Calu3 (cell line): ENCODE results near the gene RNF10. TPM values are rescaled to one million over a fixed set of nuclear protein-coding genes. Genes with fewer than 3 reads are reported as not detected.
A peak's percentile ranks its signal among the peaks of the same experiment; 100 is the strongest.

Experiments
- BruUV-seq: library from RNA; stranded (reverse); fragments of 400-500 nt; replicated peaks from 2 replicates; lab custom pipeline; 2021; lab: Mats Ljungman, UMichigan
- CTCF ChIA-PET: fragments of 300-600 bp; sonication (Branson Sonifier 250); formaldehyde crosslinking; loops from one replicate; lab custom pipeline; 2022; ENCODE audit warnings: antibody characterized with exemption; lab: Charles Lee
- DNase-seq: peaks from one replicate; pipeline ENCODE4 v3.0.0; 2022
- H3K27ac Mint-ChIP-seq: one replicate; pipeline ENCODE4 v1.8.0; 2022; ENCODE audit warnings: mixed read lengths; ENCODE audit not compliant: unreplicated experiment
- H3K27me3 Mint-ChIP-seq: one replicate; pipeline ENCODE4 v1.8.0; 2022; ENCODE audit warnings: mixed read lengths; ENCODE audit not compliant: unreplicated experiment
- H3K36me3 Mint-ChIP-seq: one replicate; pipeline ENCODE4 v1.8.0; 2022; ENCODE audit warnings: mild to moderate bottlenecking, moderate library complexity, mixed read lengths; ENCODE audit not compliant: insufficient read depth, unreplicated experiment
- H3K4me1 Mint-ChIP-seq: one replicate; pipeline ENCODE4 v1.8.0; 2022; ENCODE audit warnings: mild to moderate bottlenecking, low read depth, mixed read lengths; ENCODE audit not compliant: unreplicated experiment
- H3K4me3 Mint-ChIP-seq: one replicate; pipeline ENCODE4 v1.8.0; 2022; ENCODE audit warnings: mild to moderate bottlenecking, low read depth, moderate library complexity, mixed read lengths; ENCODE audit not compliant: unreplicated experiment
- H3K9me3 Mint-ChIP-seq: one replicate; pipeline ENCODE4 v1.8.0; 2022; ENCODE audit warnings: low read depth, mixed read lengths; ENCODE audit not compliant: unreplicated experiment
- intact Hi-C: fragments of 100-400 bp; cut with micrococcal nuclease; formaldehyde crosslinking; loops from one replicate; pipeline ENCODE4 v1.10.0; 2022; ENCODE audit not compliant: unreplicated experiment
- total RNA-seq: library from RNA; stranded (reverse); gene quantifications from 2 replicates; pipeline ENCODE4 v1.2.3, GENCODE V29; 2022
- TF ChIP-seq, protein P1 (sequence below): fragments of 200-600 bp; IDR thresholded peaks from one replicate; pipeline ENCODE4 v1.8.0; 2022; ENCODE audit warnings: antibody characterized with exemption; ENCODE audit not compliant: unreplicated experiment

The RNF10 gene
- total RNA-seq, 1 experiment from 2014 or later, result 206 TPM

DNA sequence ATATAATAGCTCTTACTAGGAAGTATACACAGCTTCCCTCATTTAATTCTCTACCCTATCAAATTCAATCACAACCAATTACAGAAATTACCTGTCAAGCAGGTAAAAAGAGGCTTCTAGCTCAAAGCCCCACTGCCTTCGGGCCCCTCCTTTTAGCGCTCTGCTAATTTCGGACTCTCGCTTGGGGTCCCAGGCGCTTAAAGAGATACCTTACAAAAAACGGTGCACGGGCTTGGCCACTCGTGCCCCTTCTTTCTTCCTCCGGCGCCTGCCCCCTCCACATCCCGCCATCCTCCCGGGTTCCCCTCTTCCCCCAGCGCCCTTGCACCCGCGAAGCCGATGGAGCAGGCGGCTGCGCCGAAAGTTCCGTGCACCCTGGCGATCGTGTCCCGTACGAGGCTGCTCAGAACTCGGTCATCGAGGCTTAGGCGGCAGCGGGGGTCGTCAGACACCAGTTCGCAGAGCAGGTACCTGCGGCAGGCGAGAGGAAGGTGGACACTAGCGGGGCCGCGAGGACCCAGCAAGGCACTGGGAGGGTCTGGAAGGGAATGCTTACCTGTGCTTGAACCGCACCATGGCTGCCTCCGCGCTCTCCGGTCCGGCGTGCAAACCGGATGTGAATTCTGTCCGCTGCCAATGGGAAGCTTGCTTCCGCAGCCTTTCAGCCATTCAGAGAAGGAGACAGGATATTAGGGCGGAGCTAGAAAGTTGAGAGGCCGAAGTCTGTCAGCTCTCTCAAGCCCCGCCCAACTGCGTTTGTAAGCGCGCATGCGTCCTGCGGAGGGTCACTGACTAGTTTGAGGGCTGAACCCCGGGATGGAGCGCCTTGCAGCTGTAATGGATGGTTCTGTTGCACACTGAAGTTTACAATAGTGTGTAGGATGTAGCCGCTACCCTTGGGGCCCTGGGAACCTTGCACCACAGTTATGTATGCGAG, 46.9 kb downstream of the RNF10 start, which contains the start of gene POP5:
Gene POP5, minus strand, starts transcription at position 616 of the 937 bp plus-strand sequence. Its CDS starts 40 bp downstream, at position 576.
- CTCF ChIA-PET, result interaction anchor here (0.6 to 1.6 kb wide), 15 partner anchors 17 to 429 kb away, joined by 3 to 24 read pairs (median 4); partner anchors contain the start of genes COQ5 and SIRT4
- Mint-ChIP-seq H3K36me3 (peaks cover 56% of the 10 kb centered on the region), H3K4me3 (peak within 1 kb of the TSS; percentile 96), H3K27ac (peak within 1 kb of the TSS; percentile 92), H3K27me3 (peaks cover 6% of the 10 kb centered on the region), H3K9me3 (no peaks in the 10 kb centered on the region), H3K4me1 (peaks cover 17% of the 10 kb centered on the region)
- peak; percentile 97 for DNase-seq
- intact Hi-C loops, result loop anchor here (5.0 to 10.0 kb wide), 2 partner anchors 276 to 394 kb away; partner anchors contain the start of gene HNF1A
- TF ChIP-seq, protein P1, sequence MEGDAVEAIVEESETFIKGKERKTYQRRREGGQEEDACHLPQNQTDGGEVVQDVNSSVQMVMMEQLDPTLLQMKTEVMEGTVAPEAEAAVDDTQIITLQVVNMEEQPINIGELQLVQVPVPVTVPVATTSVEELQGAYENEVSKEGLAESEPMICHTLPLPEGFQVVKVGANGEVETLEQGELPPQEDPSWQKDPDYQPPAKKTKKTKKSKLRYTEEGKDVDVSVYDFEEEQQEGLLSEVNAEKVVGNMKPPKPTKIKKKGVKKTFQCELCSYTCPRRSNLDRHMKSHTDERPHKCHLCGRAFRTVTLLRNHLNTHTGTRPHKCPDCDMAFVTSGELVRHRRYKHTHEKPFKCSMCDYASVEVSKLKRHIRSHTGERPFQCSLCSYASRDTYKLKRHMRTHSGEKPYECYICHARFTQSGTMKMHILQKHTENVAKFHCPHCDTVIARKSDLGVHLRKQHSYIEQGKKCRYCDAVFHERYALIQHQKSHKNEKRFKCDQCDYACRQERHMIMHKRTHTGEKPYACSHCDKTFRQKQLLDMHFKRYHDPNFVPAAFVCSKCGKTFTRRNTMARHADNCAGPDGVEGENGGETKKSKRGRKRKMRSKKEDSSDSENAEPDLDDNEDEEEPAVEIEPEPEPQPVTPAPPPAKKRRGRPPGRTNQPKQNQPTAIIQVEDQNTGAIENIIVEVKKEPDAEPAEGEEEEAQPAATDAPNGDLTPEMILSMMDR, result no peak
- TSS peak; percentile 68 for BruUV-seq

DNA sequence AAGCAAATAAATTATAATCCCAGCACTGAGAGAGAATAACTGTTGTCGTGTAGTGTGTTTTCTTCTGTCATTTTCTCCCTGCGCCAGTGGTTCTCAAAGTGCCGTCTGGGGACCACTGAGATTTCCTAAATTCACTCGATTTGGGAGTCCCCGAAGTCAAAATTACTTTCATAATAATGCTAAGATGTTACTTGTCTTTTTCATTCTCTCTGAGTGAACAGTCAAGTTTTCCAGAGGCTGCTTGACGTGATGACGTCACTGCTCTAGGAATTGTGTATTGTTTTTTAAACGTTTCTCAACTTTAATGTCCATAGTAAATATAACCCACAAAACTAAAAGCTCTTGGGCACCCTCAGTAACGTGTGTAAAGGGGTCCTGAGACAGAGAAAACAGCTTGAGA, 47.8 kb downstream of the RNF10 start:
- DNase-seq, result no peak
- Mint-ChIP-seq H3K27ac (peak overlapping the region; percentile 92), H3K4me1 (peaks cover 17% of the 10 kb centered on the region), H3K36me3 (peaks cover 51% of the 10 kb centered on the region), H3K27me3 (peaks cover 14% of the 10 kb centered on the region), H3K9me3 (no peaks in the 10 kb centered on the region), H3K4me3 (peak overlapping the region; percentile 96)
- no TSS peak for BruUV-seq
- intact Hi-C loops, result loop anchor here (5.0 to 10.0 kb wide), 2 partner anchors 275 to 393 kb away; partner anchors contain the start of gene HNF1A
- TF ChIP-seq, protein P1, result no peak
- CTCF ChIA-PET, result interaction anchor here (0.8 to 3.6 kb wide), 5 partner anchors 53 to 100 kb away, joined by 3 to 52 read pairs (median 4); partner anchors contain the start of gene COQ5

- TF ChIP-seq, protein P1, result peak; percentile 99
- H3K4me3 Mint-ChIP-seq, result peak overlapping the region; percentile 71
- no TSS peak for BruUV-seq
- CTCF ChIA-PET, result interaction anchor here (0.7 to 3.6 kb wide), 2 partner anchors 65 to 103 kb away, joined by 3 to 52 read pairs; partner anchors contain the start of gene MLEC
- peak overlapping the region; percentile 31 for H3K27ac Mint-ChIP-seq
- peaks cover 14% of the 10 kb centered on the region for H3K27me3 Mint-ChIP-seq
- peaks cover 17% of the 10 kb centered on the region for H3K4me1 Mint-ChIP-seq
- intact Hi-C loops, result loop anchor here (1.0 to 10.0 kb wide), 6 partner anchors 66 to 527 kb away; partner anchors contain the start of gene HNF1A
- DNase-seq, result peak; percentile 88
- H3K9me3 Mint-ChIP-seq, result no peaks in the 10 kb centered on the region
- H3K36me3 Mint-ChIP-seq, result peaks cover 42% of the 10 kb centered on the region
These were observed 49.4 kb downstream of the RNF10 start for GRCh38 chr12:120583478-120584030.
